Kidney (tissue), 14 donors: ENCODE measurements around the gene SESN1. TPM values are rescaled to one million over a fixed set of nuclear protein-coding genes. Genes with fewer than 3 reads are reported as not detected.

Experiments
- DNase-seq, 5 donors: peaks; one replicate each; pipeline ENCODE4 v3.0.0-alpha.2; 2013 to 2020
- FAIRE-seq: peaks from 2 replicates; lab custom pipeline; 2012; peaks lifted over from hg19 to GRCh38; lab: Jason Lieb, UNC
- H3K27ac ChIP-seq, 2 donors: one replicate each; pipeline ENCODE4 v1.7.0; 2013; ENCODE audit warnings: low read depth in 2 of 2, low read length in 2 of 2, inconsistent platforms in 1 of 2
- H3K27me3 ChIP-seq: one replicate; pipeline ENCODE4 v1.7.1; 2013; ENCODE audit warnings: low read length, inconsistent platforms; ENCODE audit not compliant: control insufficient read depth, insufficient read depth
- H3K36me3 ChIP-seq, 3 donors: one replicate each; pipeline versions ENCODE4 v1.7.0 to v1.7.1; 2013; ENCODE audit warnings: low read length in 3 of 3, control low read depth in 1 of 3, inconsistent platforms in 1 of 3; ENCODE audit not compliant: insufficient read depth in 3 of 3, control insufficient read depth in 2 of 3
- H3K4me1 ChIP-seq, 3 donors: one replicate each; pipeline versions ENCODE4 v1.7.0 to v1.7.1; 2013; ENCODE audit warnings: low read length in 3 of 3, inconsistent platforms in 1 of 3, low read depth in 1 of 3; ENCODE audit not compliant: control insufficient read depth in 2 of 3, insufficient read depth in 2 of 3
- H3K4me3 ChIP-seq, 3 donors: one replicate each; pipeline versions ENCODE4 v1.7.0 to v1.8.1; 2013; ENCODE audit warnings: low read length in 3 of 3, control low read depth in 1 of 3, inconsistent platforms in 1 of 3
- H3K9ac ChIP-seq, 3 donors: one replicate each; pipeline versions ENCODE4 v1.7.0 to v1.7.1; 2013; ENCODE audit warnings: low read length in 3 of 3, control low read depth in 1 of 3, inconsistent platforms in 1 of 3
- H3K9me3 ChIP-seq, 3 donors: one replicate each; pipeline versions ENCODE4 v1.7.0 to v1.7.1; 2013; ENCODE audit warnings: low read length in 3 of 3, control low read depth in 1 of 3, inconsistent platforms in 1 of 3; ENCODE audit not compliant: control insufficient read depth in 2 of 3, insufficient read depth in 1 of 3
- CTCF ChIP-seq: IDR thresholded peaks from 3 replicates; pipeline ENCODE4 v1.5.1; 2012; ENCODE audit warnings: mild to moderate bottlenecking, moderate library complexity, borderline replicate concordance; ENCODE audit not compliant: insufficient read depth; ENCODE audit errors: extremely low read depth
- intact Hi-C: fragments of 100-400 bp; cut with DNase I; formaldehyde crosslinking; loops from one replicate; pipeline ENCODE4 v1.11.1; 2022
- polyA plus RNA-seq: library from polyadenylated mRNA; stranded (reverse); fragments of 350-450 nt; fragmentation: Illumina TruSeq; extraction: RNeasy Lipid Tissue Mini Kit (QIAGEN cat#74804); gene quantifications from one replicate; pipeline ENCODE4 v1.2.3, GENCODE V29; 2014; ENCODE audit warnings: low read depth, low replicate concordance; ENCODE audit not compliant: insufficient read depth
- total RNA-seq: library from RNA; stranded (reverse); fragmentation: NEBNext Ultra II Directional; extraction: Animal tissue kit (Norgen Biotek cat#: 25700); gene quantifications from one replicate; pipeline ENCODE4 v1.2.1, GENCODE V29; 2021
- donor health status: control.
- donor health status: control.
- donor health status: control.
- donor health status: control.
- donor health status: control.
- donor health status: DM: yes; HTN: yes; CAD: no.
- donor health status: Normal renal cell carcinoma (clear cell type).

The SESN1 gene
- total and polyA plus RNA-seq, 2 donors from 2014 or later = 14.8 to 26.0 TPM

- no peak for FAIRE-seq
- H3K27me3 ChIP-seq = no peaks in the 10 kb centered on the region
- H3K4me3 ChIP-seq = no peak overlapping the region
- no peaks in the 10 kb centered on the region for H3K9me3 ChIP-seq
- DNase-seq = peak in 1 of 5 donors; percentile 40
- H3K9ac ChIP-seq = no peak overlapping the region
- no peak for TF ChIP-seq CTCF
- no peak overlapping the region for H3K27ac ChIP-seq
- peaks cover 0 to 16% (median 11%) of the 10 kb centered on the region in 3 donors for H3K36me3 ChIP-seq
- peaks cover 4 to 14% (median 7%) of the 10 kb centered on the region in 3 donors for H3K4me1 ChIP-seq
- intact Hi-C loops = no loop called here
These were observed 93.3 kb downstream of the SESN1 start for GRCh38 chr6:109001291-109001894.

DNA sequence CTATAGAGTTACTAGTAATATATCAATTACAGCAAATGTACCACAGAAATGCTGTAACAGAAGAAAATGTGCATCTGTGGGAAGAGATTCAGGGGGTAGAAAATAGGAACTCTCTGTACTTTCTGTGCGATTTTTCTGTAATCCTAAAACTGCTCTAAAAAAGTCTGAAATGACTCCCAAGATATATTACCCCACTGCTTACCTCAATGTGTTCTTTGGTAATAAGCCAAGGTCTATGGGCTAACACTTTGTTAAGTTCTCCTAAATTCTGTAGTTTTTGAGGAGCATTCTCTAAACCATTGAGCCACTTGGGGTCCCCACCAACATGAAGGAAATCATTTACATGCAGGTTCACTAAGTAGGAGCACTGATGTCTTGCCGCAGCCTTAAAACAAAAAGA, 94.4 kb downstream of the SESN1 start:
- H3K9me3 ChIP-seq = no peaks in the 10 kb centered on the region
- DNase-seq (no peak), FAIRE-seq (no peak)
- H3K9ac ChIP-seq = no peak overlapping the region
- peaks cover 0 to 16% (median 11%) of the 10 kb centered on the region in 3 donors for H3K36me3 ChIP-seq
- intact Hi-C loops = no loop called here
- no peak for TF ChIP-seq CTCF
- peaks cover 4 to 14% (median 7%) of the 10 kb centered on the region in 3 donors for H3K4me1 ChIP-seq
- H3K27ac ChIP-seq = no peak overlapping the region
- no peaks in the 10 kb centered on the region for H3K27me3 ChIP-seq
- H3K4me3 ChIP-seq = no peak overlapping the region

DNA sequence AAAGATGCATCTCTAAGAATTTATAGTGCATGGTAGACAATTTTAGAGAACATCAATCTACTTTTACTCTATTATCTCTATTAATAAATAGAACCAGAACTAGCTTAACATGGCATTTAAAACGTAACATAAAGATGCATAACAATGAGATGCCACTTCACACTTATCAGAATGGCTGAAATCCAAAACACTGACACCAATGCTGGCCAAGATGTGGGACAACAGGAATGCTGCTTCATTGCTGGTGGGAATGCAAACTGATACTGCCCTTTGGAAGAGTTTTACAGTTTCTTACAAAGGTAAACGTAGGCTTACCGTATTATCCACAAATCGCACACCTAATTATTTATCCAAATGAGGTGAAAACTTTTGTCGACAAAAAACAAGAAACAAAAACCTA, 95.2 kb downstream of the SESN1 start:
- no peak for FAIRE-seq
- Histone ChIP-seq H3K9me3 (no peaks in the 10 kb centered on the region), H3K9ac (no peak overlapping the region), H3K36me3 (peaks cover 0 to 16% (median 11%) of the 10 kb centered on the region in 3 donors), H3K27me3 (no peaks in the 10 kb centered on the region), H3K4me1 (peaks cover 4 to 14% (median 7%) of the 10 kb centered on the region in 3 donors), H3K4me3 (no peak overlapping the region), H3K27ac (no peak overlapping the region)
- no peak for DNase-seq
- intact Hi-C loops = no loop called here
- no peak for TF ChIP-seq CTCF

- peaks cover 4 to 14% (median 7%) of the 10 kb centered on the region in 3 donors for H3K4me1 ChIP-seq
- no peak for DNase-seq
- H3K4me3 ChIP-seq = no peak overlapping the region
- TF ChIP-seq CTCF = no peak
- no peak overlapping the region for H3K27ac ChIP-seq
- peaks cover 0 to 20% (median 14%) of the 10 kb centered on the region in 3 donors for H3K36me3 ChIP-seq
- H3K9me3 ChIP-seq = no peaks in the 10 kb centered on the region
- no peaks in the 10 kb centered on the region for H3K27me3 ChIP-seq
- H3K9ac ChIP-seq = no peak overlapping the region
- no peak for FAIRE-seq
- intact Hi-C loops = no loop called here
These were observed 96.2 kb downstream of the SESN1 start for GRCh38 chr6:108998485-108998884.
